HG03571 (cell line): ENCODE results near the gene POU3F3.

ENCODE experiments used
- ATAC-seq: cut with Tn5 transposase; IDR thresholded peaks from one replicate; pipeline ENCODE4 v1.9.1; 2021; ENCODE audit not compliant: unreplicated experiment

POU3F3 gene

GRCh38 chr2:104853534-104854497, at the start of gene POU3F3:
Gene POU3F3, plus strand, starts transcription at chr2:104854115. Its CDS starts 1,396 bp downstream, at chr2:104855511.
- ATAC-seq = no peak

- no peak for ATAC-seq
Observed at GRCh38 chr2:104804148-104804890, 49.6 kb upstream of the POU3F3 start.

- no peak for ATAC-seq
Observed at GRCh38 chr2:104812286-104812685, 41.6 kb upstream of the POU3F3 start.

GRCh38 chr2:104816143-104816542, 37.8 kb upstream of the POU3F3 start:
- ATAC-seq = no peak

- no peak for ATAC-seq
Observed at GRCh38 chr2:104818264-104818663, 35.7 kb upstream of the POU3F3 start.

GRCh38 chr2:104820126-104820525, 33.8 kb upstream of the POU3F3 start:
- no peak for ATAC-seq

- no peak for ATAC-seq
Observed at GRCh38 chr2:104825124-104825865, 28.6 kb upstream of the POU3F3 start.

- no peak for ATAC-seq
Observed at GRCh38 chr2:104826016-104826415, 27.9 kb upstream of the POU3F3 start.

- no peak for ATAC-seq
Observed at GRCh38 chr2:104831742-104832141, 22.2 kb upstream of the POU3F3 start.

GRCh38 chr2:104834431-104835153, 19.3 kb upstream of the POU3F3 start:
- no peak for ATAC-seq

- no peak for ATAC-seq
Observed at GRCh38 chr2:104836265-104836664, 17.6 kb upstream of the POU3F3 start.

- ATAC-seq = no peak
Observed at GRCh38 chr2:104836841-104837240, 17.1 kb upstream of the POU3F3 start.

GRCh38 chr2:104840156-104840555, 13.8 kb upstream of the POU3F3 start:
- ATAC-seq = no peak

GRCh38 chr2:104840893-104841585, 12.9 kb upstream of the POU3F3 start:
- ATAC-seq = no peak

- no peak for ATAC-seq
Observed at GRCh38 chr2:104841744-104842143, 12.2 kb upstream of the POU3F3 start.

- ATAC-seq = no peak
Observed at GRCh38 chr2:104844807-104845551, 8.9 kb upstream of the POU3F3 start.

- no peak for ATAC-seq
Observed at GRCh38 chr2:104845552-104845931, 8.4 kb upstream of the POU3F3 start.

GRCh38 chr2:104845946-104846785, 7.7 kb upstream of the POU3F3 start:
- no peak for ATAC-seq
